GM18502 (cell line): ENCODE measurements around the gene MUC5AC.

Source experiments
- ATAC-seq: cut with Tn5 transposase; IDR thresholded peaks from one replicate; pipeline ENCODE4 v1.9.1; 2021; ENCODE audit warnings: mild to moderate bottlenecking; ENCODE audit not compliant: unreplicated experiment, poor library complexity

MUC5AC gene

DNA sequence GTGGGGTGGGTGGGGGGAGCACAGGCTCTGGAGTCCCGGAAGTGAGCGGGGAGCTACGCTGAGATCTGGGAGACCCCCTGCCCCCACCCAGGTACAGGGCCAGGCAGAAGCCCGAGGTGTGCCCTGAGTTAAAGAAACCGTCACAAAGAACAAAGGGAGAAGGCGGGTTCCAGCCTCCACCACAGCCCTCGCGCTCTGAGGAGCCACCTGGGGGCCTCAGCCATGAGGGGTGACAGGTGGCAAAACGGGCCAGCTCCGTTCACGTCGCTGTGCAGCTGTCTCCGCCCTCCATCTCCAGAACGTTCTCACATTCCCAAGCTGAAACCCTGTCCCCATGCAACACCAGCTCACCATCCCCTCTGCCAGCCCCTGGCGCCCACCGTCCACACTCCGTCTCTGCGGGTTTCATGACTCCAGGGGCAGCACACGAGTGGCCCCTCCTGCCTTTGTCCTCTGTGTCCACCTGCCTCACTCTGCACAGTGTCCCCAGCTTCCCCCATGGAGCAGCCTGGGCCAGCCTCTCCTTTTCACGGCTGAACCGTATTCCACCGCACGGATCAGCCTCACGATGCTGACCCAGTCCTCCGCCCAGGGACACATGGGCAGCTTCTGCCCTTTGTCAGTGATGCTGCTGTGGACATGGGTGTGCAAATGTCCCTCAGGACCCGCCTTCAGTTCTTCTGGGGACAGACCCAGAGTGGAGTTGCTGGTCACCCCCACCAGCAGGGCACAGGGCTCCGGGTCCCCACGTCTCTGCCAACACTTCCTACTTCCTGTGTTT, 63.4 kb downstream of the MUC5AC start:
- no peak for ATAC-seq

DNA sequence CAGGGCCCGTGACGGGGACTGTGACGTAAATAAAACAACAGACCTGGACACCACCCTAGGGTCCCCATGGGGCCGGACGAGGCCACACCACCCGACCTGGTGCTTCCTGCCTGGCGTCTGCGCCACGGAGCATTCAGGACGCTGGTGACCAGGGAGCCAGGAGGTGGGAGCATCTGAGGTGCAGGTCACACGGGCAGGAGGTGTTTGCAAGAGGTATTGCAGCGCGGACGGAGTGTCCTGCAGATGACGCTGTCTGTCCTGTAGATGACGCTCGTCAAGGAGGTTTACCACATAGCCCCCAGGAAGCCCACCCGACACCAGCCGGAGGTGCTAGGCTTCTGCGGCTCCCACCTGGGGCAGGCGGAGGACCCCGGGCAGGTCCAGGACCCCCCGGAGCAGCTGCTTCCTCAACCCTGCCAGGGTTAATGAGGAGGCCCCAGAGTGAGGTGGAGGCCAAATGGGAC, 64.1 kb downstream of the MUC5AC start:
- ATAC-seq: no peak

DNA sequence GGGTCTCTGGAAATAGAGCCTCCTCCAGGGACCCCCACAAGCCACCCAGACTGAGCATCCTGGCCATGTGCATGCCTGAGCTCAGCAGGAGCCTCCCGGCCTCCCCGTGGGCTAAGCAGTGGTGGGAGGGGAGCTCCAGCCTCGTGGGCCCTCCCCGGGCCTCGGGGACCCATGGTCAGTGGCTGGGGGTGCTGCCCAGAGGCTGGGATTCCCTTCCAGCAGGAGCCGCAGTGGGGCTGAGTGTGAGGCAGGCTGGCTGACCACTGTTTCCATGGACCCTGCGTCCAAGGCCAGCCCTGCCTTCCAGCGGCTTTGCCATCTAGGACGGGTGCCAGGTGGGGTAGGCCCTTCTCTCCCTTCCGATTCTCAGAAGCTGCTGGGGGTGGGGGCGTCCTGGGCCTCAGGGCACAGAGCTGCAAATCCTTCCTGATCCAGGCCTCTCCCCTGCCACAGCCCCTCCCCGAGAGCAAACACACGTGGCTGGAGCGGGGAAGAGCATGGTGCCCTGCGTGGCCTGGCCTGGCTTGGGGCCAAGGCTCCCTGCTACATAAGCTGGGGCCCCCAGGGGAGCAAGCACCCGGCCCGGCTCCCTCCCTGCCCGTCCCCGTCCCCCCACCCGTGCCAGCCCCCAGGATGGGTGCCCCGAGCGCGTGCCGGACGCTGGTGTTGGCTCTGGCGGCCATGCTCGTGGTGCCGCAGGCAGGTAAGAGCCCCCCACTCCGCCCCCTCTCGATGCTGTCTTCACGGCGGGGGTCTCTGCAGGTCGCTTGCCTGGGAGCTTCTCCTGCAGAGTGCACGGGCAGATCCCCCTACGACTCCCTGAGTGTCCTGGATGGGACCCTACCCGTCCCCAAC, 65.0 kb downstream of the MUC5AC start, which contains the start of gene MUC5B:
Gene MUC5B (plus strand): TSS at position 576 of the 855 bp plus-strand sequence. CDS start 58 bp downstream, at position 634.
- no peak for ATAC-seq

DNA sequence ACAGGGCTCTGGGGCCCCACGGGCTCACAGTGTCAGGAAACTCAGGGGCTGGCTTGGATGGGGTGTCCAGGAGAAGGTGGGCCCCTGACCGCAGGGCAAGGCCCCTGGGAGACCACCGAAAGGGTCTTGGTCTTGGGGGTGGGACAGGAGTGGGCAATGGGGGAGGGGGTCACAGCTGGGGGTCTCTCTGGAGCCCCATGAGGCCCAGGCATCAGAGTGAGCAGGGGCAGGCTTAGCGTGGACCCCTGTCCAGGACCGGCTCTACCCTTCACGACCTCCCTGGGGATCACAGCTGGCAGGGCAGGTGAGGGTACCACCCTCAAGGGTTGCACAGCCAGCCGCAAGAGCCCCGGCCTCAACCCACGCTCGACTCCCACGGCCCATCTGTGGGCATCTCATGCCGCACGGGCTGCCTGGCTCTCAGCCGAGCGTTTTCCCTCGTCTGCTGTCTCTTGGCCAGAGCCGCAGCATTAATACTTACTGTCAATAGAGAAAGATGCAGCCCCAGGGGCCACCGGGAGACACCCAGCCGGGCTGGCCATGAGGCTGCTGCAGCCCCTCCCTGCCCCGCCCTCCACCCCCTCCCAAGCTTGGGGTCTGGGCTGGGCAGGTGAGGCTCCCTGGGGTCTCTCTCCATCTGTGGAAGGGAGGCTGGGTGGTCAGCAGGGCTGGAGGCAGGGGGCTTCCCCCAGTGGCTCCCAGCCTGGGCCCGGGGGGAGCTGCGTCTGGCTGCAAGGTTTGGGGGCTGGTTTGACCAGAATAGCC, 65.8 kb downstream of the MUC5AC start:
- no peak for ATAC-seq

DNA sequence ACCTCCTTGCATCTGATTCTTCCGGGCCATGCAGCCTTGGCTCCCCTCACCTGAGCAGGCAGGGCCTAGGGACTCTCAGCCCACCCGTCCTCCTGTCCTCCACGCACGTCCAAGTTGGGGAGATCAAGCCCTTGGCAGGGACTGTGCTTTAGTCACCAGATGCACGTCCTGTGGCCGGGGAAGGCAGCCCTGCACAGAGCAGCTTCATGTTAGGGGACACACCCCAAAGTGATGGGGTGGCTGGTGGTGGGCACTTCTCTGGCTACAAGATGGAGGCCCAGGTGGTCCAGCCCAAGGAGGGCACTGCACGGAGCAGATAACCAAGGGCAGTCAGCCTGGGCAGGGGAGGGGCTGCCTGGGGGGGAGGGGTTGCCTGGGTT, 66.3 kb downstream of the MUC5AC start:
- ATAC-seq: no peak

DNA sequence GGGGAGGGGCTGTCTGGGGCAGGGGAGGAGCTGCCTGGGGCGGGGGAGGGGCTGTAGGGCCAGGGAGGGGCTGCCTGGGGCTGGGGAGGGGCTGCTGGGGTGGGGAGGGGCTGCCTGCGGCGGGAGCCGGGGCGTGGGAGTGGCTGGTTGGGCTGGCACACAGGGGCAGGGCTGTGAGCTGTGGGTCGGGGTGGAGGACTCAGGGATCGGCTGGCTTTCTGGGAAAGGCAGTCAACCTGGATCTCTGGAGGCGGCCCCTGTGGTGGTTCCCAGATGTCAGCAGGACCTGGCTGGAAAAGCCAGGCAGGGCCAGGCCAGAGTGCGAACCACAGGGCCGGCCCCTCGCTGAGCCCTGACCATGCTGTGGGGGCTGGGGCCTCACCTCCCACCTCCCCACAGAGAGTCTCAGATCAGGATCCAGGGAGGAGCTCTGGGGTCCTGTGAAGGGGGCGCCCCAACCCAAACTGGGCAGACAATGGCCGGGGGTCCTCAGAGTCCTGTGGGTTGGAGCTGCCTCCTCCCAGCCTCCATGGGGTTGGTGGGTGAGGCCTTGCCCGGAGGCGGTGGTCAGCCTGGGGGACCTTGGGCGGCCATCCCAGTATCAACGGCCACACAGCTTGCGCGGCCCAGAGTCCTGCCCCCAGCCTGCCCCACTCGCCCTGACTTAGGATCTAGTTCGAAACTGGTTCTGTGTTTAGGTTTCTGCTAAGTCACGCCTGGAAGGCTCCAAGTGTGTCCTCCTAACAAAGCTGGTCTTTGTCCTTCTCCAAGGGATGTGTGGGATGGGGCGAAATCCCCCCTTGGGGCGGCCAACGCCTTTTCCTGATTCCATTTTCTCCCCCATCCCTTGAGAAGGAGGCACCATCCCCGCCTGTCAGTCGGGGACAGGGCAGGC, 67.0 kb downstream of the MUC5AC start:
- no peak for ATAC-seq

DNA sequence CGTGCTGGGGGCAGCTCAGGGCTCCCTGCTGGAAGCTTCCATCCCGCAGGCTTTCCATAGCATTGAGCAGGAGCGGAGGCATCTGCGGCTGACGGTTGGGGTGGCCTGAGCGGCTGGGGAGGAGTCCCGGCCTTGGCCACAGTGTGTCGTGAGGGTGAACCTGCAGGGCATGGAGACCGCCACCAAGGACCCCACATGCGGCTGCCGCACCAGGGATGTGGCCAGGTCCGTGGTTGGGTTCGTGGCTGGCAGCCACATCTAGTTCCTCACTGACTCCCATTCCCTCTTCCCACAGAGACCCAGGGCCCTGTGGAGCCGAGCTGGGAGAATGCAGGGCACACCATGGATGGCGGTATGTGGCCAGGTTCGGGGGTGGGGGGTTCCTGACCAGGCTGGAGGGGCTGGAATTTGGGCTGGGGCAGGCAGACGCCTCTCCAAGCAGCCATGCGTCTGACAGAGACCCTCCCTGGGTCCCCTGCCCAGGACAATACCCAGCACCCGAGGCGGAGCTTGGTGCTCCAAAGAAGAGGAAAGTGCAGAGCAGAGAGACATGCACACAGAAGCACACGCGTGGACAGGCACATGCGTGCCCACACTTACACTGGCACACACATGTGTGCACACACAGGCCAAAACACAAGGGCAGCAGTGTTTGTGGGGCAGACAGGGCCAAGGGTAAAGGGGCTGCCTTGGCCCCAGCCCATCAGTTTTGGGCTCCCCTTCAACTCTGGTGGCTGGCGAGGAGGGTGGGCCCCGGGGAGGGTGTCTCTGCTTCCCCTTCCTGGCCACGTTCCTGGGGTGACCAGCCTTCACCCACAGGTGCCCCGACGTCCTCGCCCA, 67.9 kb downstream of the MUC5AC start:
- no peak for ATAC-seq

DNA sequence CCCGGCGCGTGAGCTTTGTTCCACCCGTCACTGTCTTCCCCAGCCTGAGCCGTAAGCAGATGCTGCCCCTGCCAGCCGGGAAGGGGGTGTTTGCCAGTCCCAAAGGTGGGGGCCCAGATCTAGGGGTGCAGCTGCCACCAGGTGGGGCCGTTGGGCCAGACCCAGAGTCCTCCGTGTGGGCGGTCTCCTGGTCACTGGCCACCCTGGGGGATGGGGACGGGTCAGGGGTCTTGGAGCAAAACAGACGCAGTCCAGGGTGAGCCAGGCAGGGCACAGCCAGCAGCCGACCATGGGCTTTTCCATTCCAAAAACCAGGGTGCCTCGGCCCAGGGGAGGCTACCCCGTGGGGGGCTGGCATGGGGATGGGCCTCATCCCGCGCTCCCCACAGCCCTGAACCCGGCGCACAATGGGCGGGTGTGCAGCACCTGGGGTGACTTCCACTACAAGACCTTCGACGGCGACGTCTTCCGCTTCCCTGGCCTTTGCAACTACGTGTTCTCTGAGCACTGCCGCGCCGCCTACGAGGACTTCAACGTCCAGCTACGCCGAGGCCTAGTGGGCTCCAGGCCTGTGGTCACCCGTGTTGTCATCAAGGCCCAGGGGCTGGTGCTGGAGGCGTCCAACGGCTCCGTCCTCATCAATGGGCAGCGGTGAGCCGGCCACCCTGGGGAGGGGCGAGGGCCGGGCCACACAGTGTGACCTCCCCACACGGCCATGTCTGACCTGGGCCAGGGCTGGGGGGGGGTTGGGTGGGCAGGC, 68.7 kb downstream of the MUC5AC start:
- no peak for ATAC-seq

DNA sequence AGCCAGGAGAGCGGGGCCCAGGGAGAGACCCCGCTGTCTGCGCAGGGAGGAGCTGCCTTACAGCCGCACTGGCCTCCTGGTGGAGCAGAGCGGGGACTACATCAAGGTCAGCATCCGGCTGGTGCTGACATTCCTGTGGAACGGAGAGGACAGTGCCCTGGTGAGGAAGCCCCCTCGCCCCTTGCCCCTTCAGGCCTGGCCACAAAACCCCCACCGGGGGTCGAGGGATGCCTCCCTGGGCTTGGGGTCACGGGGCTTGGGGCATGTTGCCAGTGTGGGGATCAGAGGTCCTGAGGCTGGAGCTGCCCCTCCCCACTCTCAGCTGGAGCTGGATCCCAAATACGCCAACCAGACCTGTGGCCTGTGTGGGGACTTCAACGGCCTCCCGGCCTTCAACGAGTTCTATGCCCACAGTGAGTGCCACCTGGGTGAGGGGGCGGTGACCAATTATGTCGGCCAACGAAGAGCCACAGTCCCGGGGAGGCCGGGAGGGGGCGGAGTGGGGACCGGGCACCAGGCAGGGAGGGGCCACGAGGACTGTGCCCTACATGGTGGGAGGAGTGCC, 69.3 kb downstream of the MUC5AC start:
- no peak for ATAC-seq

DNA sequence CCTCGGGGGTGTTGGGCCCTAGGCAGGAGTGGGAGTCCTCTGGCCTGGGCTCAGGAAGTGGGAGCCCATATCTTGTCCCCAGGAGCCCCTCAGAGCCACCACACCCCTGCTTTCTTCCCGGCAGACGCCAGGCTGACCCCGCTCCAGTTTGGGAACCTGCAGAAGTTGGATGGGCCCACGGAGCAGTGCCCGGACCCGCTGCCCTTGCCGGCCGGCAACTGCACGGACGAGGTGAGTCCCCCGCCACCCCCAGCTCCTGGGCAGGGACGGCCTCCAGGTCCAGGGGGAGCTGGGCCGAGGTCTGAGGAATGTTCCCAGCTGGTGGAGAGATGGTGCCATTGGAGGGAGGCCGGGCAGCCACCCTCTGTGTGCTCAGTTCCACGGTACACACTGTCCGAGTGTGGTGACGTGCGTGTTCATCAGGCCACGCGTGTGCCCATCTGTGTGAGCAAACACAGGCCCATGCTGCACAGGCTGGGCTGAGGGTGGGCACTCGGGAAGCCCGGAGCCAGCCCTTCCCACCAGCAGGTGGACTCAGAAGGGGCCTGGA, 69.9 kb downstream of the MUC5AC start:
- ATAC-seq: no peak

DNA sequence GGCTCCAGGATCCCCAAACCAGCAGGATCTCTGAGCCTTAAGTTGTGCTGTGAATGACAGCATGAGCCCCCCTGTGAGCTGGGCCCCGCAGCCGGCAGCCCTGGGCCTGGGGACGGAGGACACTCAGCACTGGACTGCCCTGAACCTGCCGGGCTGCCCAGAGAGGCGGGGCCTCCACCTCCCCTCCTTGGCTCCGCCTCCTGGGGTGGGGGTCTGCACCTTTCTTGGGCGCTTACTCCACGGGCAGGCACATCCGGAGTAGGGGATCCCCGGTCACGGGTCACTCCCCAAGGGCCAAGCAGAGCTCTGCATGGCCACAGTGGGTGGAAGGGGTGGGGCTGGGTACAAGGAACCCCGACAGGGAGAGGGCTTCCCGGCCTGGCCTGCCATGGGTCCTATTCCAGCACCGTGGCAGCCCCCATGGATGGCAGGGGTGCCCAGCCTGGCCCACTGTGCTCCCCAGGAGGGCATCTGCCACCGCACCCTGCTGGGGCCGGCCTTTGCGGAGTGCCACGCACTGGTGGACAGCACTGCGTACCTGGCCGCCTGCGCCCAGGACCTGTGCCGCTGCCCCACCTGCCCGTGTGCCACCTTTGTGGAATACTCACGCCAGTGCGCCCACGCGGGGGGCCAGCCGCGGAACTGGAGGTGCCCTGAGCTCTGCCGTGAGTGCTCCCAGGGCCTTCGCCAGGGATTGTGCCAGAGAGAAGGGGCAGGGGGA, 70.5 kb downstream of the MUC5AC start:
- ATAC-seq: no peak

DNA sequence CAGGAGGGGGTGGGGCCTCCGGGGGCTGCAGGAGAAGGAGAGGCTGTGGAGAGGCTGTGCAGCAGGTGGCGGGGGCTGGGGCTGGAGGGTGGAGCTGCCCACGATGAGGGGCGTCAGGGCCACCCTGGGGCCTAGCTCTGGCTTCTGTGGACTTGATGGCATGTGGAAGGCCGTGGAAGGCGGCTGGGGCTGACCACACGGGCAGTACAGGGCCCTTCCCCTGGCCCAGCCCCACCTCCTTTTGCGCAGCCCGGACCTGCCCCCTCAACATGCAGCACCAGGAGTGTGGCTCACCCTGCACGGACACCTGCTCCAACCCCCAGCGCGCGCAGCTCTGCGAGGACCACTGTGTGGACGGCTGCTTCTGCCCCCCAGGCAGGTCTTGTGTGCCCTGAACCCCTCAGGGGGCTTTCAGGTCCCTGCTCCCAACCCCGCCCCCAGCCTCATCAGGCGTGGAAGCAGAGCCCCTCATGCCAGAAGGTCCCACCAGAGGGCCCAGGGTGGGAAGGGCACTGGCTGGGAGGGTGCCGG, 71.2 kb downstream of the MUC5AC start:
- ATAC-seq: no peak

DNA sequence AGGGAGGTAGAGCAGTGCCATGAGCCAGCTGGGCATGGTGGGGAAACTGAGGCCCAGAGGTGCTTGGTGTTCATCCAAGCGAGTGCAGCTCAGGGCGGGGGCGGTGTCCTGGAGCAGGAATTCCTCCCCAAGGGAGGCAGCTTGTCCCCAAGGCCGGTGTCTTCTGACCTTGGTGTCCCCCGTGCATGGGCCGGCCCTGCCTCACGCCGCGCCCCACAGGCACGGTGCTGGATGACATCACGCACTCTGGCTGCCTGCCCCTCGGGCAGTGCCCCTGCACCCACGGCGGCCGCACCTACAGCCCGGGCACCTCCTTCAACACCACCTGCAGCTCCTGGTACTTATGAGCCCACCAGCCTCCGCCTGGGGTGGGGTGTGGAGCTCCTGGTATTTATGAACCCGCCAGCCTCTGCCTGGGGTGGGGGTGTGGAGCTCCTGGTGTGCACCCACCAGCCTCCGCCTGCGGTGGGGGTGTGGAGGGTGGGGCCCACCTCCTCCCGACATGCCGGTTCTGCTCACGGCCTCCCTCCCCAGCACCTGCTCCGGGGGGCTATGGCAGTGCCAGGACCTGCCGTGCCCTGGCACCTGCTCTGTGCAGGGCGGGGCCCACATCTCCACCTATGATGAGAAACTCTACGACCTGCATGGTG, 71.8 kb downstream of the MUC5AC start:
- no peak for ATAC-seq

DNA sequence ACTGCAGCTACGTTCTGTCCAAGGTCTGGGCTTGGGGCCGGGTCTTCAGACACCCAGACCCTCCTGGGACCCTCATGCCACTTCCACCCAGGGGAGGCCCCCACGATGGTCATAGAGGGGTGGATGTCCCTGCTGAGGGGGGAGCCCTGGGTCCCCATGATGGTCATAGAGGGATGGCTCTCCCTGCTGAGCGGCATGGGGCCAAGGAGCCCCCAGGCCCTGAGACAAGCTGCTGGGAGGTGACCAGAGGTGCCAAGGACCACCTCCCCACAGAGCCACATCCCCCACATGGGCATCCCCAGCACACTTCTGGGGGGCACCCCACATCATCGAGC, 72.3 kb downstream of the MUC5AC start:
- no peak for ATAC-seq

DNA sequence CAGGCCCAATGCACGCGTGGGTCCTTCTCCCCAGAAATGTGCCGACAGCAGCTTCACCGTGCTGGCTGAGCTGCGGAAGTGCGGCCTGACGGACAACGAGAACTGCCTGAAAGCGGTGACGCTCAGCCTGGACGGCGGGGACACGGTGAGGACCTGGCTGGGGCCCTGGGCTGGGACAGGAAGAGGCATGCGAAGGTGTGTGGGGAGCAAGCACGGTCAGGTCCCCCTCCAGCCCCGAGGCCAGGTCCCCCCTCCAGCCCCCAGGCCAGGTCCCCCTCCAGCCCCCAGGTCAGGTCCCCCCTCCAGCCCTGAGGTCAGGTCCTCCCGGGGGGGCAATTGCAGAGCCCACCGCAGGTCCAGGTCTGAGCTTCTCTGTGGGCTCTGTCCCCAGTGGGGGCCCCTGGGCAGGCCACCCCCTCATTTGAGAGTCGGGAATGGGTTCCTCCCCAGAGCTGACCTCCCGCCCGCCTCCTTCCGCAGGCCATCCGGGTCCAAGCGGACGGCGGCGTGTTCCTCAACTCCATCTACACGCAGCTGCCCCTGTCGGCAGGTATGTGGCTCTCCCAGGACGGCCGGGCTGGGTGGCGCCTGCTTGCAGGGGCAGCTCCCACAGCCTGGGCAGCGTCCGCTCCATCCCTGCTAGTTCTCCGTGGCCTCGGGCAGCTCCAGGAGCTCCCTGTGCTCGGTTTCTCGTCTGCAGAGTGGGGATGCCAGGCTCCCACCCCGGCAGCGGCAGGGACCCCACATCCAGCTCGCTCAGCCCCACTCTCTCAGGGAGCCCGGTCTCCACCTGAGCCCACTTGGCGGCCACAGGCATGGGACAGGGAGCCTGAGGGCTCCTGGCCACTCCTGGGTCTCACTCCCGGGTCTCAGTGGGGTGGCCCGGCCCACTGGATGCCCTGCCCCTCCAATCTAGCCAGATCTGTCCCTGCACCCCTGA, 73.0 kb downstream of the MUC5AC start:
- ATAC-seq: no peak
